Rectal smooth muscle tissue (tissue), 1 donor: ENCODE data around the gene MCTP2.

ENCODE experiments used
- H3K27ac ChIP-seq: one replicate; pipeline ENCODE4 v1.7.0; 2013; ENCODE audit warnings: low read depth, low read length, inconsistent platforms
- H3K27me3 ChIP-seq: one replicate; pipeline ENCODE4 v1.7.0; 2013; ENCODE audit warnings: low read length; ENCODE audit not compliant: control insufficient read depth, insufficient read depth
- H3K36me3 ChIP-seq: one replicate; pipeline ENCODE4 v1.7.0; 2013; ENCODE audit warnings: low read length; ENCODE audit not compliant: control insufficient read depth, insufficient read depth
- H3K4me1 ChIP-seq: one replicate; pipeline ENCODE4 v1.7.0; 2013; ENCODE audit warnings: low read length; ENCODE audit not compliant: control insufficient read depth, insufficient read depth
- H3K4me3 ChIP-seq: one replicate; pipeline ENCODE4 v1.7.0; 2013; ENCODE audit warnings: low read length
- H3K9ac ChIP-seq: one replicate; pipeline ENCODE4 v1.7.0; 2013; ENCODE audit warnings: low read length

Gene MCTP2

GRCh38 chr15:94379986-94380385, 148.6 kb downstream of the MCTP2 start:
- H3K9ac ChIP-seq: no peak overlapping the region
- no peak overlapping the region for H3K4me3 ChIP-seq
- no peaks in the 10 kb centered on the region for H3K4me1 ChIP-seq
- H3K27ac ChIP-seq: no peak overlapping the region
- H3K36me3 ChIP-seq: peaks cover 2% of the 10 kb centered on the region
- H3K27me3 ChIP-seq: no peaks in the 10 kb centered on the region

- H3K4me1 ChIP-seq: no peaks in the 10 kb centered on the region
- peaks cover 2% of the 10 kb centered on the region for H3K36me3 ChIP-seq
- H3K9ac ChIP-seq: no peak overlapping the region
Measured at GRCh38 chr15:94380798-94381197, 149.4 kb downstream of the MCTP2 start.

GRCh38 chr15:94381384-94381783, 150.0 kb downstream of the MCTP2 start:
- H3K4me3 ChIP-seq: no peak overlapping the region
- no peaks in the 10 kb centered on the region for H3K27me3 ChIP-seq
- H3K36me3 ChIP-seq: peaks cover 2% of the 10 kb centered on the region
- H3K9ac ChIP-seq: no peak overlapping the region
- H3K27ac ChIP-seq: no peak overlapping the region
- no peaks in the 10 kb centered on the region for H3K4me1 ChIP-seq

More at GRCh38 chr15:94380798-94381197, 149.4 kb downstream of the MCTP2 start:
- H3K27ac ChIP-seq: no peak overlapping the region
- no peak overlapping the region for H3K4me3 ChIP-seq
- no peaks in the 10 kb centered on the region for H3K27me3 ChIP-seq

- Histone ChIP-seq H3K4me1 (no peaks in the 10 kb centered on the region), H3K27me3 (no peaks in the 10 kb centered on the region), H3K36me3 (no peaks in the 10 kb centered on the region), H3K9ac (no peak overlapping the region), H3K27ac (no peak overlapping the region), H3K4me3 (no peak overlapping the region)
Measured at GRCh38 chr15:94383041-94383440, 151.7 kb downstream of the MCTP2 start.

- Histone ChIP-seq H3K9ac (no peak overlapping the region), H3K36me3 (no peaks in the 10 kb centered on the region), H3K27me3 (no peaks in the 10 kb centered on the region), H3K27ac (no peak overlapping the region), H3K4me3 (no peak overlapping the region), H3K4me1 (no peaks in the 10 kb centered on the region)
Measured at GRCh38 chr15:94383706-94384105, 152.3 kb downstream of the MCTP2 start.

GRCh38 chr15:94385441-94385840, 154.1 kb downstream of the MCTP2 start:
- H3K4me3 ChIP-seq: no peak overlapping the region
- H3K9ac ChIP-seq: no peak overlapping the region
- H3K27ac ChIP-seq: no peak overlapping the region
- no peaks in the 10 kb centered on the region for H3K4me1 ChIP-seq
- no peaks in the 10 kb centered on the region for H3K36me3 ChIP-seq
- no peaks in the 10 kb centered on the region for H3K27me3 ChIP-seq

- Histone ChIP-seq H3K27ac (no peak overlapping the region), H3K27me3 (no peaks in the 10 kb centered on the region), H3K9ac (no peak overlapping the region), H3K4me3 (no peak overlapping the region), H3K36me3 (no peaks in the 10 kb centered on the region), H3K4me1 (no peaks in the 10 kb centered on the region)
Measured at GRCh38 chr15:94386351-94386750, 155.0 kb downstream of the MCTP2 start.

- Histone ChIP-seq H3K4me3 (no peak overlapping the region), H3K27me3 (no peaks in the 10 kb centered on the region), H3K4me1 (no peaks in the 10 kb centered on the region), H3K27ac (no peak overlapping the region), H3K36me3 (no peaks in the 10 kb centered on the region), H3K9ac (no peak overlapping the region)
Measured at GRCh38 chr15:94387442-94387841, 156.1 kb downstream of the MCTP2 start.

GRCh38 chr15:94387849-94388441, 156.6 kb downstream of the MCTP2 start:
- Histone ChIP-seq H3K36me3 (no peaks in the 10 kb centered on the region), H3K4me1 (no peaks in the 10 kb centered on the region), H3K27ac (no peak overlapping the region), H3K4me3 (no peak overlapping the region), H3K9ac (no peak overlapping the region), H3K27me3 (no peaks in the 10 kb centered on the region)

- no peak overlapping the region for H3K27ac ChIP-seq
- no peak overlapping the region for H3K9ac ChIP-seq
- no peaks in the 10 kb centered on the region for H3K27me3 ChIP-seq
- no peaks in the 10 kb centered on the region for H3K36me3 ChIP-seq
- no peak overlapping the region for H3K4me3 ChIP-seq
- H3K4me1 ChIP-seq: no peaks in the 10 kb centered on the region
Measured at GRCh38 chr15:94395640-94396039, 164.3 kb downstream of the MCTP2 start.

- Histone ChIP-seq H3K36me3 (no peaks in the 10 kb centered on the region), H3K4me1 (no peaks in the 10 kb centered on the region), H3K9ac (no peak overlapping the region), H3K27ac (no peak overlapping the region), H3K27me3 (no peaks in the 10 kb centered on the region), H3K4me3 (no peak overlapping the region)
Measured at GRCh38 chr15:94397337-94397736, 166.0 kb downstream of the MCTP2 start.

GRCh38 chr15:94398001-94398400, 166.6 kb downstream of the MCTP2 start:
- Histone ChIP-seq H3K4me3 (no peak overlapping the region), H3K27ac (no peak overlapping the region), H3K4me1 (no peaks in the 10 kb centered on the region), H3K27me3 (no peaks in the 10 kb centered on the region), H3K36me3 (no peaks in the 10 kb centered on the region), H3K9ac (no peak overlapping the region)

GRCh38 chr15:94400526-94401298, 169.4 kb downstream of the MCTP2 start:
- no peak overlapping the region for H3K27ac ChIP-seq
- H3K4me1 ChIP-seq: no peaks in the 10 kb centered on the region
- no peak overlapping the region for H3K9ac ChIP-seq
- no peak overlapping the region for H3K4me3 ChIP-seq
- H3K27me3 ChIP-seq: no peaks in the 10 kb centered on the region
- H3K36me3 ChIP-seq: no peaks in the 10 kb centered on the region
